GM12878 (cell line): ENCODE measurements around the gene TNRC18.

Source experiments
- EZH2 ChIP-seq: IDR thresholded peaks from 2 replicates; pipeline ENCODE4 v1.6.1; 2012; ENCODE audit warnings: low read depth, mild to moderate bottlenecking, control low read depth, inconsistent platforms, low read length, borderline replicate concordance; ENCODE audit not compliant: control insufficient read depth
- FOXK2 ChIP-seq: fragments of 450-650 bp; IDR thresholded peaks from 2 replicates; pipeline ENCODE4 v1.6.1; 2017; ENCODE audit warnings: mild to moderate bottlenecking, moderate library complexity
- POLR2A ChIP-seq: IDR thresholded peaks from 2 replicates; pipeline ENCODE4 v1.6.1; 2011; ENCODE audit warnings: low read depth, mild to moderate bottlenecking, low read length
- TF ChIP-seq, protein P1 (sequence below), 3 experiments: IDR thresholded peaks in 2 of 3; conservative IDR thresholded peaks in 1 of 3; 2 replicates each; pipeline ENCODE4 v1.5.1; 2011; ENCODE audit warnings: low read depth in 3 of 3, low read length in 3 of 3, mild to moderate bottlenecking in 3 of 3, control low read depth in 2 of 3, moderate library complexity in 2 of 3, inconsistent platforms in 1 of 3, mixed read lengths in 1 of 3; ENCODE audit not compliant: control insufficient read depth in 2 of 3, insufficient read depth in 1 of 3; ENCODE audit errors: extremely low read depth in 1 of 3

DNA sequence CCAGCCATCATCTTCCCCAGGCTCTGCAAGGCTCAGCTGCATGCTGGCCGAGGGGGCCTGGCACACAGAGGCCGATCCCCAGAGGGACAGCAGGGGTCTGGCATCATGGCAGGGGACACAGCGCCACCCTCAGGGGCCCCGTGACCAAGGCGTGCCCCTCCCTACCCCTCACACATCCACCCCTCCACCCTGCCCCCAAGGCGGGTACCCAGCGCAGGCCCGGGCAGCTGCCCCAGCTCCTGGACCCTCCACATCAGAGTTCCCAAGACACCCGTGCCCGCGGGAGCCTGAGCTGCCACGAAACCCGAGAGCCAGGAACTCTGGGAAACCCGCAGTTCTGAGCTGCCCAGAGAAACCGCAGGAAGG is 46.5 kb upstream of the TNRC18 start:
- no peak for TF ChIP-seq EZH2
- TF ChIP-seq, protein P1, sequence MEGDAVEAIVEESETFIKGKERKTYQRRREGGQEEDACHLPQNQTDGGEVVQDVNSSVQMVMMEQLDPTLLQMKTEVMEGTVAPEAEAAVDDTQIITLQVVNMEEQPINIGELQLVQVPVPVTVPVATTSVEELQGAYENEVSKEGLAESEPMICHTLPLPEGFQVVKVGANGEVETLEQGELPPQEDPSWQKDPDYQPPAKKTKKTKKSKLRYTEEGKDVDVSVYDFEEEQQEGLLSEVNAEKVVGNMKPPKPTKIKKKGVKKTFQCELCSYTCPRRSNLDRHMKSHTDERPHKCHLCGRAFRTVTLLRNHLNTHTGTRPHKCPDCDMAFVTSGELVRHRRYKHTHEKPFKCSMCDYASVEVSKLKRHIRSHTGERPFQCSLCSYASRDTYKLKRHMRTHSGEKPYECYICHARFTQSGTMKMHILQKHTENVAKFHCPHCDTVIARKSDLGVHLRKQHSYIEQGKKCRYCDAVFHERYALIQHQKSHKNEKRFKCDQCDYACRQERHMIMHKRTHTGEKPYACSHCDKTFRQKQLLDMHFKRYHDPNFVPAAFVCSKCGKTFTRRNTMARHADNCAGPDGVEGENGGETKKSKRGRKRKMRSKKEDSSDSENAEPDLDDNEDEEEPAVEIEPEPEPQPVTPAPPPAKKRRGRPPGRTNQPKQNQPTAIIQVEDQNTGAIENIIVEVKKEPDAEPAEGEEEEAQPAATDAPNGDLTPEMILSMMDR (IDR thresholded peaks at IDR 0.05 in 2 of 3, conservative IDR thresholded peaks at IDR 0.05 in 1 of 3; ENCODE audit: control insufficient read depth in 2 of 3, extremely low read depth in 1 of 3, insufficient read depth in 1 of 3, low read depth in 3 of 3, low read length in 3 of 3) = no peak
- no peak for TF ChIP-seq POLR2A
- no peak for TF ChIP-seq FOXK2
